AG09309 (cell line): Measurements from ENCODE around the gene LRRC61.
"Not testable (repeated sequence)": the region's sequence is repeated elsewhere in the genome, so short reads cannot be mapped to it uniquely, and the experiment has no call there.

Experiments
- DNase-seq: peaks from one replicate; pipeline ENCODE4 v3.0.0-alpha.2; 2010; ENCODE audit warnings: low read depth
- H3K4me3 ChIP-seq: 2 replicates; pipeline ENCODE4 v1.5.1; 2011; ENCODE audit warnings: mild to moderate bottlenecking, low read depth, low read length, moderate library complexity; ENCODE audit not compliant: control insufficient read depth
- TF ChIP-seq, protein P1 (sequence below): IDR thresholded peaks from 2 replicates; pipeline ENCODE4 v1.5.1; 2011; ENCODE audit warnings: mild to moderate bottlenecking, low read depth, low read length, inconsistent platforms; ENCODE audit not compliant: insufficient read depth, control insufficient read depth; ENCODE audit errors: missing control alignments

LRRC61 gene, protein sequence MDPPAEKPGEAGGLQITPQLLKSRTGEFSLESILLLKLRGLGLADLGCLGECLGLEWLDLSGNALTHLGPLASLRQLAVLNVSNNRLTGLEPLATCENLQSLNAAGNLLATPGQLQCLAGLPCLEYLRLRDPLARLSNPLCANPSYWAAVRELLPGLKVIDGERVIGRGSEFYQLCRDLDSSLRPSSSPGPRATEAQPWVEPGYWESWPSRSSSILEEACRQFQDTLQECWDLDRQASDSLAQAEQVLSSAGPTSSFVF

GRCh38 chr7:150322833-150323681, at the start of gene LRRC61, which contains the start of gene ACTR3C:
LRRC61 (plus strand) TSS chr7:150323355; CDS start chr7:150336862, 13,507 bp downstream.
ACTR3C (minus strand) TSS chr7:150323545; CDS start chr7:150295296, 28,249 bp downstream.
- no peak for DNase-seq
- H3K4me3 ChIP-seq = no peak within 1 kb of the TSS
- TF ChIP-seq, protein P1, sequence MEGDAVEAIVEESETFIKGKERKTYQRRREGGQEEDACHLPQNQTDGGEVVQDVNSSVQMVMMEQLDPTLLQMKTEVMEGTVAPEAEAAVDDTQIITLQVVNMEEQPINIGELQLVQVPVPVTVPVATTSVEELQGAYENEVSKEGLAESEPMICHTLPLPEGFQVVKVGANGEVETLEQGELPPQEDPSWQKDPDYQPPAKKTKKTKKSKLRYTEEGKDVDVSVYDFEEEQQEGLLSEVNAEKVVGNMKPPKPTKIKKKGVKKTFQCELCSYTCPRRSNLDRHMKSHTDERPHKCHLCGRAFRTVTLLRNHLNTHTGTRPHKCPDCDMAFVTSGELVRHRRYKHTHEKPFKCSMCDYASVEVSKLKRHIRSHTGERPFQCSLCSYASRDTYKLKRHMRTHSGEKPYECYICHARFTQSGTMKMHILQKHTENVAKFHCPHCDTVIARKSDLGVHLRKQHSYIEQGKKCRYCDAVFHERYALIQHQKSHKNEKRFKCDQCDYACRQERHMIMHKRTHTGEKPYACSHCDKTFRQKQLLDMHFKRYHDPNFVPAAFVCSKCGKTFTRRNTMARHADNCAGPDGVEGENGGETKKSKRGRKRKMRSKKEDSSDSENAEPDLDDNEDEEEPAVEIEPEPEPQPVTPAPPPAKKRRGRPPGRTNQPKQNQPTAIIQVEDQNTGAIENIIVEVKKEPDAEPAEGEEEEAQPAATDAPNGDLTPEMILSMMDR = no peak

- H3K4me3 ChIP-seq, DNase-seq: not testable (repeated sequence)
- TF ChIP-seq, protein P1 = peak; percentile 59
These were observed 46.9 kb upstream of the LRRC61 start for GRCh38 chr7:150276132-150276695.

DNA sequence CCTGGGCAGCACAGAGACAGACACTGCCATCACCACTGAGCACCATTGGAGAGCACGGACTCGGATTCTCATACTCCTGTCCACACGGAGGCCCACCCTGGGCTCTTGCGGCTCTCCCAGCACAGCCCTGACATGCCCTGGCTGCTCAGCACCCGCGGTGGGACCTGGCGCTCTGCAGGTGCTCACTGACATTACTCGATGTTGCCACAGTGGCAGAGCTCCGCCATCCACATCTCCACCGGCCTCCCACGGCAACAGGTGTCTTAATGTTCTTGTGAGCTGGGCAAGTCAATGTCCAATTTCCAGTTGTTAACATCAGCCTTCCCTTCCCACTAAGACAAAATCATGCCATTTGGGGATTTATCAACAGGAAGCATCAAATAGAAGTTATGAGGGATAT, 44.8 kb upstream of the LRRC61 start:
- not testable (repeated sequence) for H3K4me3 ChIP-seq, DNase-seq

- not testable (repeated sequence) for DNase-seq, H3K4me3 ChIP-seq
These were observed 41.3 kb upstream of the LRRC61 start for GRCh38 chr7:150281681-150282403.

DNA sequence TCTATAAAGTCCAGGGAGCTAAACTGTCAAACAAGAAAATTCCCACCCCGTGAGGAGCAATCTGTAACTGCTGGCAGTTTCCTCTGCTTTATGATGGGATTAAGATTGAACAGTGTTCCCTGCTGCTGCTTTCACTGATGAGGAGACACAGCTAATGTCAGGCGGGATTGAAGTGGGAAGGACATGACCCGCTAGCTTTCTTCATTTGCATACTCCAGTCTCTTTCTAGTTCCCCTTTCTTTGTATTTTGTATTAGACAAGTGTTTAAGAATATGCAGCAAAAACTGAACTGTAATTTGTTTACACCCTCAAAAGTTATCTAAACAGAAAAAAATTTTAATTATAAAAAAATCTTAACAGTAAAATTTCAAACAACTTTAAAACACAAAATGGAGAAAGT, 40.0 kb upstream of the LRRC61 start:
- not testable (repeated sequence) for H3K4me3 ChIP-seq, DNase-seq

DNA sequence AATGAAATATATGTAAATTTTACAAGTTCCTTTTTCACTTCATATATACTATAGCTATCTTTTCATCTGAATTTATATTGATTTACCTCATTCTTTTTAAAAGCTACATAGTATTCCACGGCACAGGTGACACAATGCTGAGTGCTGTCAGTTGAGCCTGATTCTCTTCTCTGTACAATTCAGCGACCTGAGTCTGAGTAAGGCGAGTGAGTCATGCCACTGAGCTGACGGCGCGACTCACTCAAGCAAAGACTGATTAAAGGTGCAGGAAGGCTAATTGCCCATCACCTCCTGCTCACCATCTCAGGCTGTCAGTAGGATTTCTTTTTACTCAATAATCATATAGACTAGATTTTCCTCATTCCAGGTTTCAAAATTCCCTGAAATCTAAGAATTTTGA, 39.5 kb upstream of the LRRC61 start:
- not testable (repeated sequence) for H3K4me3 ChIP-seq, DNase-seq

GRCh38 chr7:150285849-150286754, 37.1 kb upstream of the LRRC61 start:
- TF ChIP-seq, protein P1 = peak; percentile 52
- H3K4me3 ChIP-seq, DNase-seq: not testable (repeated sequence)

- not testable (repeated sequence) for H3K4me3 ChIP-seq, DNase-seq
These were observed 35.3 kb upstream of the LRRC61 start for GRCh38 chr7:150287815-150288214.

DNA sequence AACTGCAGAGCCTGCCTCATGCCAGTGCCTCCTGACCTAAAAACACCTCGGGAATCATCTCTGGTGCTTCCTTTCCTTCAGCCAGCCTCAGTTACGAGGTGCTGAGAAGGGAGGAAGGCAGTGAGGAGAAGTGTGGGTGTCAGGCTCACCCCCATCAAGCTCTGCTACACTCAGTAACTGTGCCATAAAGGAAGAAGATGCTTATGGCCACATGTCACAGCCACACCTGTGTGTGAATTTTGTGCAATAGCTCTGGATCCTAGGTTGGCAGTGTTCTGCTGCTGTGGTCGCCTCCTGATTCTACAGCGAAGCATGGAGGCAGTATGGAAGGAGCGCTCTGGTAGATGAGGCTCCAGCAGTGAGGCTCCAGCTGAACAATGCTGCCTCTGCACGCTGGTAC, 34.3 kb upstream of the LRRC61 start:
- not testable (repeated sequence) for DNase-seq, H3K4me3 ChIP-seq

- DNase-seq, H3K4me3 ChIP-seq: not testable (repeated sequence)
These were observed 32.8 kb upstream of the LRRC61 start for GRCh38 chr7:150290317-150290716.

GRCh38 chr7:150295027-150295426, 28.1 kb upstream of the LRRC61 start:
- not testable (repeated sequence) for H3K4me3 ChIP-seq, DNase-seq

- DNase-seq, H3K4me3 ChIP-seq: not testable (repeated sequence)
These were observed 27.5 kb upstream of the LRRC61 start for GRCh38 chr7:150295614-150296013.

GRCh38 chr7:150296802-150297201, 26.4 kb upstream of the LRRC61 start:
- not testable (repeated sequence) for DNase-seq

More at GRCh38 chr7:150296802-150297201, 26.4 kb upstream of the LRRC61 start:
- H3K4me3 ChIP-seq = not testable (repeated sequence)
